GM15510 (cell line): ENCODE data around the gene PKNOX1.
"Not testable (repeated sequence)": the region's sequence is repeated elsewhere in the genome, so short reads cannot be mapped to it uniquely, and the experiment has no call there.

ENCODE experiments used
- POLR2A ChIP-seq: IDR thresholded peaks from 3 replicates; pipeline ENCODE4 v1.6.1; 2011; ENCODE audit warnings: borderline replicate concordance; ENCODE audit not compliant: insufficient read length; ENCODE audit errors: extremely low read depth

Gene PKNOX1

GRCh38 chr21:43020771-43021170 lies 46.4 kb downstream of the PKNOX1 start:
- TF ChIP-seq POLR2A, result no peak

- no peak for TF ChIP-seq POLR2A
Measured at GRCh38 chr21:43021191-43021590, 46.8 kb downstream of the PKNOX1 start.

GRCh38 chr21:43021756-43022600 lies 47.6 kb downstream of the PKNOX1 start:
- TF ChIP-seq POLR2A, result no peak

GRCh38 chr21:43023175-43023574 lies 48.8 kb downstream of the PKNOX1 start:
- TF ChIP-seq POLR2A, result no peak

GRCh38 chr21:43024439-43025136 lies 50.2 kb downstream of the PKNOX1 start:
- no peak for TF ChIP-seq POLR2A

- no peak for TF ChIP-seq POLR2A
Measured at GRCh38 chr21:43025636-43026180, 51.3 kb downstream of the PKNOX1 start.

- no peak for TF ChIP-seq POLR2A
Measured at GRCh38 chr21:43027846-43028731, 53.7 kb downstream of the PKNOX1 start.

- no peak for TF ChIP-seq POLR2A
Measured at GRCh38 chr21:43029785-43030184, 55.4 kb downstream of the PKNOX1 start.

- no peak for TF ChIP-seq POLR2A
Measured at GRCh38 chr21:43031121-43031619, 56.8 kb downstream of the PKNOX1 start.

GRCh38 chr21:43034101-43034500 lies 59.7 kb downstream of the PKNOX1 start:
- TF ChIP-seq POLR2A, result no peak

GRCh38 chr21:43034826-43035225 lies 60.5 kb downstream of the PKNOX1 start:
- no peak for TF ChIP-seq POLR2A

- not testable (repeated sequence) for TF ChIP-seq POLR2A
Measured at GRCh38 chr21:43075170-43076022, 101.0 kb downstream of the PKNOX1 start, which contains the start of gene CBS. Gene CBS (minus strand): TSS chr21:43075835. CDS start chr21:43072193, 3,642 bp downstream.
